Measurements from ENCODE around the gene ADORA2B. TPM values are rescaled to one million over a fixed set of nuclear protein-coding genes. Genes with fewer than 3 reads are reported as not detected.

The ADORA2B gene
- total and polyA plus RNA-seq, 2 of the 4 experiments (the other 2 are of a cell fraction), result 5.2 to 5.5 TPM

DNA sequence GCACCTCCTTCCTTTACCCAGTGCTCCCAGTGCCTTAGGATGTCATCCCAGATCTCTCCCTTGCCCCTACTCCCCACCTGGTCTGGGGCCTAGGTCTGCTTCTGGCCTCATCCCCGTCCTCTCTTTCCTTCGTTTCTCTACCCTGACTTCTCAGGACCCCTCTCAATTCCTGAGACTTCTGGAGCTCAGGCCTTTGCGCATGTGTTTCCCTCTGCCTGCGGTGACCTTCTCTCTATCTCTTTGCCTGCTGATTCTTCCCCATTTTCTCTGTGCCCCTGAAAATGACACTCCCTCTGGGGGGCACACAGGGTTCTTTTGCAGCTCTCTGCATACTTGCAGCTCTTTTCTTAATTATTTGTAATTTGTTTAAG, 13.5 kb downstream of the ADORA2B start:
- H4K8ac ChIP-seq (ENCODE audit: low read depth in 2 of 2, low read length in 2 of 2), result peak overlapping the region; percentile 66 to 82
- no peak overlapping the region for H3K4me3 ChIP-seq (ENCODE audit: insufficient read depth, low read depth, low read length)
- H4K5ac ChIP-seq (ENCODE audit: low read depth, low read length), result peak overlapping the region; percentile 89
- peaks cover 14% of the 10 kb centered on the region for H3K9me1 ChIP-seq (ENCODE audit: insufficient read depth, low read length)
- peak overlapping the region; percentile 96 for H3K4ac ChIP-seq (ENCODE audit: low read depth, low read length)
- peaks cover 7% of the 10 kb centered on the region for H4K20me1 ChIP-seq (ENCODE audit: insufficient read depth, low read length)
- in situ Hi-C loops (cut with MboI; ENCODE audit: low sequenced_read_pairs), result loop anchor here (25.0 kb wide), 1 partner anchor 696 kb away; the partner anchor contains the start of gene PMP22
- peak overlapping the region; percentile 87 for H3K27ac ChIP-seq (ENCODE audit: insufficient read depth, low read length)
- peak overlapping the region; percentile 95 for H2BK120ac ChIP-seq (ENCODE audit: low read depth, low read length)
- peak overlapping the region; percentile 93 for H4K91ac ChIP-seq (ENCODE audit: insufficient read depth, low read depth, low read length)
- H2AK5ac ChIP-seq (ENCODE audit: low read depth, low read length), result peak overlapping the region; percentile 97
- WGBS, 2 experiments (ENCODE audit: extremely low coverage in 2 of 2, insufficient read length in 1 of 2), result 92% methylated on average over 4 of the region's 4 CpGs; no CpG with 5 or more reads in 1 of the 2 experiments
- H3K4me2 ChIP-seq (ENCODE audit: low read depth, low read length), result peak overlapping the region; percentile 88; the same call in 1 of the 2 replicates
- CTCF ChIA-PET, result interaction anchor here (0.6 kb wide), 1 partner anchor 13 kb away, joined by 3 read pairs; no protein-coding TSS in a partner anchor
- H3K18ac ChIP-seq (ENCODE audit: low read depth, low read length), result peak overlapping the region; percentile 97
- H2BK5ac ChIP-seq (ENCODE audit: low read depth, low read length, poor library complexity, severe bottlenecking), result peak overlapping the region; percentile 96
- H2BK20ac ChIP-seq (ENCODE audit: low read depth, low read length), result peak overlapping the region; percentile 99
- peak overlapping the region; percentile 93; the same call in 1 of the 2 replicates for H3K23ac ChIP-seq (ENCODE audit: low read depth, low read length)
- POLR2A ChIA-PET (ENCODE audit: unreplicated experiment), result interaction anchor here (1.1 kb wide), 1 partner anchor 9 kb away, joined by 5 read pairs; no protein-coding TSS in a partner anchor
- H2AK9ac ChIP-seq (replicated peaks; ENCODE audit: low read depth, low read length, poor library complexity), result peak overlapping the region; percentile 8
- no peak for DNase-seq
- dilution Hi-C loops (cut with HindIII; ENCODE audit: low sequenced_read_pairs, unreplicated experiment), result no loop called here
- peak overlapping the region; percentile 77 for H3K56ac ChIP-seq (ENCODE audit: extremely low read depth, insufficient read depth, low read length)
- intact Hi-C loops (cut with micrococcal nuclease), result no loop called here
- H2AFZ ChIP-seq (replicated peaks; ENCODE audit: low read length, poor library complexity), result peak overlapping the region; percentile 11
- no peaks in the 10 kb centered on the region for H3K9me3 ChIP-seq (ENCODE audit: control insufficient read depth, insufficient read depth, low read length)
- TF ChIP-seq MXI1 (IDR thresholded peaks at IDR 0.05; ENCODE audit: borderline replicate concordance, low read depth, low read length), result no peak
- TF ChIP-seq MAZ (IDR thresholded peaks at IDR 0.05; ENCODE audit: borderline replicate concordance, low read depth, low read length), result no peak
- TF ChIP-seq ELK1 (IDR thresholded peaks at IDR 0.05; ENCODE audit: borderline replicate concordance, low read depth, low read length), result no peak
- TF ChIP-seq MAFK (IDR thresholded peaks at IDR 0.05; ENCODE audit: low read depth, low read length), result no peak
- TF ChIP-seq USF2 (IDR thresholded peaks at IDR 0.05; ENCODE audit: low read depth, low read length), result no peak
- TF ChIP-seq NFE2L2 (IDR thresholded peaks at IDR 0.05; ENCODE audit: low read depth, low read length), result no peak
- TF ChIP-seq BHLHE40 (IDR thresholded peaks at IDR 0.05; ENCODE audit: low read depth, low read length), result no peak
- TF ChIP-seq RCOR1 (IDR thresholded peaks at IDR 0.05; ENCODE audit: insufficient replicate concordance, low read length), result no peak
- TF ChIP-seq CHD1 (IDR thresholded peaks at IDR 0.05; ENCODE audit: low read depth, low read length), result no peak
- TF ChIP-seq SMC3 (IDR thresholded peaks at IDR 0.05; ENCODE audit: low read depth, low read length), result no peak
- TF ChIP-seq FOS (IDR thresholded peaks at IDR 0.05; ENCODE audit: low read depth, low read length), result no peak
- TF ChIP-seq RAD21 (IDR thresholded peaks at IDR 0.05; ENCODE audit: low read length), result no peak
- BruUV-seq (replicated peaks), result no TSS peak
- H3K27me3 ChIP-seq (ENCODE audit: control insufficient read depth, insufficient read depth, low read length), result no peaks in the 10 kb centered on the region
- peaks cover 22% of the 10 kb centered on the region for H3K4me1 ChIP-seq (ENCODE audit: control insufficient read depth, insufficient read depth, low read length)
- no peak for ATAC-seq (ENCODE audit: low read depth)
- peak overlapping the region; percentile 55 for H3K9ac ChIP-seq (ENCODE audit: low read depth, low read length)
- peak overlapping the region; percentile 88 for H2BK15ac ChIP-seq (ENCODE audit: low read depth, low read length)
- no peaks in the 10 kb centered on the region for H3K36me3 ChIP-seq (ENCODE audit: control insufficient read depth, insufficient read depth, low read length)
- H3K79me1 ChIP-seq (ENCODE audit: low read depth in 1 of 2, low read length in 2 of 2), result peaks cover 13 to 29% of the 10 kb centered on the region in 2 experiments; a peak in 3 of 4 replicates
- peak overlapping the region; percentile 97 for H3K14ac ChIP-seq (replicated peaks; ENCODE audit: low read depth, low read length)

Data from IMR-90 (cell line).